ENCODE results near the gene SND1.

GRCh38 chr7:127667017-127667670 lies 15.2 kb downstream of the SND1 start:
- TF ChIP-seq CTCF (IDR thresholded peaks at IDR 0.05; ENCODE audit: low read depth, low read length, poor library complexity, severe bottlenecking) (no peak), EZH2phosphoT487 (IDR thresholded peaks at IDR 0.05; ENCODE audit: borderline replicate concordance, low read length) (no peak)
